Measurements from ENCODE around the gene SPATA2L. TPM values are rescaled to one million over a fixed set of nuclear protein-coding genes. Genes with fewer than 3 reads are reported as not detected.

The SPATA2L gene
- total and polyA plus RNA-seq, 2 of the 13 experiments (the other 11 are each of a cell fraction or from before 2014, with no cell fraction given) = 9.1 to 20.7 TPM

GRCh38 chr16:89701425-89702406 lies at the start of gene SPATA2L (continued):
- TF ChIP-seq, protein P1, sequence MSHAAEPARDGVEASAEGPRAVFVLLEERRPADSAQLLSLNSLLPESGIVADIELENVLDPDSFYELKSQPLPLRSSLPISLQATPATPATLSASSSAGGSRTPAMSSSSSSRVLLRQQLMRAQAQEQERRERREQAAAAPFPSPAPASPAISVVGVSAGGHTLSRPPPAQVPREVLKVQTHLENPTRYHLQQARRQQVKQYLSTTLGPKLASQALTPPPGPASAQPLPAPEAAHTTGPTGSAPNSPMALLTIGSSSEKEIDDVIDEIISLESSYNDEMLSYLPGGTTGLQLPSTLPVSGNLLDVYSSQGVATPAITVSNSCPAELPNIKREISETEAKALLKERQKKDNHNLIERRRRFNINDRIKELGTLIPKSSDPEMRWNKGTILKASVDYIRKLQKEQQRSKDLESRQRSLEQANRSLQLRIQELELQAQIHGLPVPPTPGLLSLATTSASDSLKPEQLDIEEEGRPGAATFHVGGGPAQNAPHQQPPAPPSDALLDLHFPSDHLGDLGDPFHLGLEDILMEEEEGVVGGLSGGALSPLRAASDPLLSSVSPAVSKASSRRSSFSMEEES (CRISPR knock-in tag; IDR thresholded peaks at IDR 0.05) = peak; percentile 44; the same call in 1 of the 2 replicates
- TF ChIP-seq ZNF605 (CRISPR knock-in tag; IDR thresholded peaks at IDR 0.05) (no peak), HHEX (CRISPR knock-in tag; IDR thresholded peaks at IDR 0.05) (no peak), AGO1 (IDR thresholded peaks at IDR 0.05; ENCODE audit: low read depth, low read length, poor library complexity, severe bottlenecking) (peak; percentile 25), ZNF761 (CRISPR knock-in tag; conservative IDR thresholded peaks at IDR 0.05) (peak; percentile 33; the same call in 1 of the 2 replicates), ZMAT5 (CRISPR knock-in tag; IDR thresholded peaks at IDR 0.05; ENCODE audit: borderline replicate concordance, low read depth) (no peak), ZFP62 (CRISPR knock-in tag; IDR thresholded peaks at IDR 0.05) (0 out of 2 replicates have a peak, but pooled peaks have one; percentile 13), DRAP1 (CRISPR knock-in tag; IDR thresholded peaks at IDR 0.05) (peak; percentile 86), ZNF883 (CRISPR knock-in tag; IDR thresholded peaks at IDR 0.05; ENCODE audit: not compliant biosample characterization) (peak; percentile 86), ZNF180 (CRISPR knock-in tag; IDR thresholded peaks at IDR 0.05; ENCODE audit: borderline replicate concordance, low read depth) (no peak), SALL2 (CRISPR knock-in tag; IDR thresholded peaks at IDR 0.05) (peak; percentile 85), PHF21A (CRISPR knock-in tag; IDR thresholded peaks at IDR 0.05) (peak; percentile 7; the same call in 1 of the 2 replicates), KMT2A (CRISPR knock-in tag; IDR thresholded peaks at IDR 0.05) (0 out of 2 replicates have a peak, but pooled peaks have one; percentile 68), GATAD2A (CRISPR knock-in tag; IDR thresholded peaks at IDR 0.05) (no peak), ZFP41 (CRISPR knock-in tag; IDR thresholded peaks at IDR 0.05; ENCODE audit: borderline replicate concordance) (no peak), ZSCAN25 (CRISPR knock-in tag; IDR thresholded peaks at IDR 0.05) (no peak), SIX4 (CRISPR knock-in tag; IDR thresholded peaks at IDR 0.05) (no peak), ZNF567 (CRISPR knock-in tag; IDR thresholded peaks at IDR 0.05; ENCODE audit: borderline replicate concordance) (peak; percentile 70)
- TF ChIP-seq, protein P2, sequence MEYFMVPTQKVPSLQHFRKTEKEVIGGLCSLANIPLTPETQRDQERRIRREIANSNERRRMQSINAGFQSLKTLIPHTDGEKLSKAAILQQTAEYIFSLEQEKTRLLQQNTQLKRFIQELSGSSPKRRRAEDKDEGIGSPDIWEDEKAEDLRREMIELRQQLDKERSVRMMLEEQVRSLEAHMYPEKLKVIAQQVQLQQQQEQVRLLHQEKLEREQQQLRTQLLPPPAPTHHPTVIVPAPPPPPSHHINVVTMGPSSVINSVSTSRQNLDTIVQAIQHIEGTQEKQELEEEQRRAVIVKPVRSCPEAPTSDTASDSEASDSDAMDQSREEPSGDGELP (IDR thresholded peaks at IDR 0.05; ENCODE audit: borderline replicate concordance, low read depth) = peak; percentile 22; the same call in 1 of the 2 replicates
